ENCODE measurements around the gene PRKCA. TPM values are rescaled to one million over a fixed set of nuclear protein-coding genes. Genes with fewer than 3 reads are reported as not detected.

PRKCA gene
- total and polyA plus RNA-seq, 2 experiments from 2014 or later = 6.4 to 35.4 TPM

DNA sequence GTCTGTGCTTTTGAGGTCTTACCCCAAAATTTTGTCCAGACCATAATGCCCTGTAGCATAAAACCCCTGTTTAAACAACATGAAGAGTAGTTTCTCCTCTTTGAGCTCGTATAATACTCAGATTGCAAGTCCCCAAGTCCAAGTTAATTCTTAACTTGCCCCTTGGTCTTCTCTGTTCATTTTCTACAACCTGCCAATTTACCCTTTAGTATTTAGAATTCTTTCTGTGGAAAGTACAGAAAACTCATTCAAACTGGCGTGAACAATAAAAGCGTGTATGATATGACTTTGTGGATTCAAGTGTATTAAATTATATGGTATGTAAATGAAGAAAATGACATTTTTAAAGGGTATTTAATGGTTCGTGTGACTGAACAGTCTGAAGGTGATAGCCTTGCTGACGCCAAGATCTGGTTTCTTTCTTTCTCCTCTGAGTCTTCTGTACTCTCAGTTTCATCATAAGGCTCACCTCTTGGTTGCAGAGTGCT, 185.6 kb downstream of the PRKCA start (continued):
- TF ChIP-seq, protein P1, sequence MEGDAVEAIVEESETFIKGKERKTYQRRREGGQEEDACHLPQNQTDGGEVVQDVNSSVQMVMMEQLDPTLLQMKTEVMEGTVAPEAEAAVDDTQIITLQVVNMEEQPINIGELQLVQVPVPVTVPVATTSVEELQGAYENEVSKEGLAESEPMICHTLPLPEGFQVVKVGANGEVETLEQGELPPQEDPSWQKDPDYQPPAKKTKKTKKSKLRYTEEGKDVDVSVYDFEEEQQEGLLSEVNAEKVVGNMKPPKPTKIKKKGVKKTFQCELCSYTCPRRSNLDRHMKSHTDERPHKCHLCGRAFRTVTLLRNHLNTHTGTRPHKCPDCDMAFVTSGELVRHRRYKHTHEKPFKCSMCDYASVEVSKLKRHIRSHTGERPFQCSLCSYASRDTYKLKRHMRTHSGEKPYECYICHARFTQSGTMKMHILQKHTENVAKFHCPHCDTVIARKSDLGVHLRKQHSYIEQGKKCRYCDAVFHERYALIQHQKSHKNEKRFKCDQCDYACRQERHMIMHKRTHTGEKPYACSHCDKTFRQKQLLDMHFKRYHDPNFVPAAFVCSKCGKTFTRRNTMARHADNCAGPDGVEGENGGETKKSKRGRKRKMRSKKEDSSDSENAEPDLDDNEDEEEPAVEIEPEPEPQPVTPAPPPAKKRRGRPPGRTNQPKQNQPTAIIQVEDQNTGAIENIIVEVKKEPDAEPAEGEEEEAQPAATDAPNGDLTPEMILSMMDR (conservative IDR thresholded peaks at IDR 0.05; ENCODE audit: low read depth in 2 of 2) = no peak
- TF ChIP-seq STAT1 (IDR thresholded peaks at IDR 0.05; ENCODE audit: unreplicated experiment) (no peak), ZNF331 (CRISPR knock-in tag; IDR thresholded peaks at IDR 0.05; ENCODE audit: low read depth) (no peak), NANOG (IDR thresholded peaks at IDR 0.05; ENCODE audit: borderline replicate concordance) (no peak), ZNF114 (CRISPR knock-in tag; IDR thresholded peaks at IDR 0.05) (no peak), JUNB (IDR thresholded peaks at IDR 0.05; ENCODE audit: unreplicated experiment) (no peak), CREB1 (CRISPR knock-in tag; IDR thresholded peaks at IDR 0.05; ENCODE audit: low read depth) (no peak), POLR2AphosphoS5 (IDR thresholded peaks at IDR 0.05; ENCODE audit: low read depth) (no peak), EZH2 (IDR thresholded peaks at IDR 0.05; ENCODE audit: low read depth, unreplicated experiment) (no peak), EZH2phosphoT487 (IDR thresholded peaks at IDR 0.05; ENCODE audit: unreplicated experiment) (no peak)
- TF ChIP-seq, protein P2, sequence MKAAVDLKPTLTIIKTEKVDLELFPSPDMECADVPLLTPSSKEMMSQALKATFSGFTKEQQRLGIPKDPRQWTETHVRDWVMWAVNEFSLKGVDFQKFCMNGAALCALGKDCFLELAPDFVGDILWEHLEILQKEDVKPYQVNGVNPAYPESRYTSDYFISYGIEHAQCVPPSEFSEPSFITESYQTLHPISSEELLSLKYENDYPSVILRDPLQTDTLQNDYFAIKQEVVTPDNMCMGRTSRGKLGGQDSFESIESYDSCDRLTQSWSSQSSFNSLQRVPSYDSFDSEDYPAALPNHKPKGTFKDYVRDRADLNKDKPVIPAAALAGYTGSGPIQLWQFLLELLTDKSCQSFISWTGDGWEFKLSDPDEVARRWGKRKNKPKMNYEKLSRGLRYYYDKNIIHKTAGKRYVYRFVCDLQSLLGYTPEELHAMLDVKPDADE (IDR thresholded peaks at IDR 0.05) = no peak

DNA sequence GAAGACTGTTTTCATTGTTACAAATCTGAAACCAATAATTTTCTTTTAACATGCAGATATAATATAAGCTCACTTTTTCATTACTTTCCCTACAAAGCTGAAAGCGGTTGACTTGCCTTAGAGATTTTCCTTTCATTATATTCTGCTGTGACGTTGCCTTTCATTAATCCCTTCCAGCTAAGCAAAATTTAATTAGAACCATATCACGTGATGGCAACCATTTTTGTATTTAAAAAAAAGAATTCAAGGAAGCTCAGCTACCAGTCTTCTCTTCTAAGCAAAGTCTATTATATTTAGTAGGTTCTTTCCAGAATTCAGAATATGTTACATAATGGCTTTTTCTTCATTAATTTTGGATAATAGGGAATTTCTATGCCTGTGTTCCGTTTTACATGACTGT, 186.5 kb downstream of the PRKCA start:
- Mint-ChIP-seq H3K4me1 (peaks cover 37% of the 10 kb centered on the region), H3K9me3 (no peaks in the 10 kb centered on the region)
- TF ChIP-seq POLR2AphosphoS5 (IDR thresholded peaks at IDR 0.05; ENCODE audit: low read depth) (no peak), NANOG (IDR thresholded peaks at IDR 0.05; ENCODE audit: borderline replicate concordance) (no peak), JUNB (IDR thresholded peaks at IDR 0.05; ENCODE audit: unreplicated experiment) (no peak), EZH2phosphoT487 (IDR thresholded peaks at IDR 0.05; ENCODE audit: unreplicated experiment) (no peak), CREB1 (CRISPR knock-in tag; IDR thresholded peaks at IDR 0.05; ENCODE audit: low read depth) (no peak), ZNF331 (CRISPR knock-in tag; IDR thresholded peaks at IDR 0.05; ENCODE audit: low read depth) (no peak), ZNF114 (CRISPR knock-in tag; IDR thresholded peaks at IDR 0.05) (no peak), EZH2 (IDR thresholded peaks at IDR 0.05; ENCODE audit: low read depth, unreplicated experiment) (no peak)
- TF ChIP-seq, protein P2 (IDR thresholded peaks at IDR 0.05) = no peak
- TF ChIP-seq, protein P3, sequence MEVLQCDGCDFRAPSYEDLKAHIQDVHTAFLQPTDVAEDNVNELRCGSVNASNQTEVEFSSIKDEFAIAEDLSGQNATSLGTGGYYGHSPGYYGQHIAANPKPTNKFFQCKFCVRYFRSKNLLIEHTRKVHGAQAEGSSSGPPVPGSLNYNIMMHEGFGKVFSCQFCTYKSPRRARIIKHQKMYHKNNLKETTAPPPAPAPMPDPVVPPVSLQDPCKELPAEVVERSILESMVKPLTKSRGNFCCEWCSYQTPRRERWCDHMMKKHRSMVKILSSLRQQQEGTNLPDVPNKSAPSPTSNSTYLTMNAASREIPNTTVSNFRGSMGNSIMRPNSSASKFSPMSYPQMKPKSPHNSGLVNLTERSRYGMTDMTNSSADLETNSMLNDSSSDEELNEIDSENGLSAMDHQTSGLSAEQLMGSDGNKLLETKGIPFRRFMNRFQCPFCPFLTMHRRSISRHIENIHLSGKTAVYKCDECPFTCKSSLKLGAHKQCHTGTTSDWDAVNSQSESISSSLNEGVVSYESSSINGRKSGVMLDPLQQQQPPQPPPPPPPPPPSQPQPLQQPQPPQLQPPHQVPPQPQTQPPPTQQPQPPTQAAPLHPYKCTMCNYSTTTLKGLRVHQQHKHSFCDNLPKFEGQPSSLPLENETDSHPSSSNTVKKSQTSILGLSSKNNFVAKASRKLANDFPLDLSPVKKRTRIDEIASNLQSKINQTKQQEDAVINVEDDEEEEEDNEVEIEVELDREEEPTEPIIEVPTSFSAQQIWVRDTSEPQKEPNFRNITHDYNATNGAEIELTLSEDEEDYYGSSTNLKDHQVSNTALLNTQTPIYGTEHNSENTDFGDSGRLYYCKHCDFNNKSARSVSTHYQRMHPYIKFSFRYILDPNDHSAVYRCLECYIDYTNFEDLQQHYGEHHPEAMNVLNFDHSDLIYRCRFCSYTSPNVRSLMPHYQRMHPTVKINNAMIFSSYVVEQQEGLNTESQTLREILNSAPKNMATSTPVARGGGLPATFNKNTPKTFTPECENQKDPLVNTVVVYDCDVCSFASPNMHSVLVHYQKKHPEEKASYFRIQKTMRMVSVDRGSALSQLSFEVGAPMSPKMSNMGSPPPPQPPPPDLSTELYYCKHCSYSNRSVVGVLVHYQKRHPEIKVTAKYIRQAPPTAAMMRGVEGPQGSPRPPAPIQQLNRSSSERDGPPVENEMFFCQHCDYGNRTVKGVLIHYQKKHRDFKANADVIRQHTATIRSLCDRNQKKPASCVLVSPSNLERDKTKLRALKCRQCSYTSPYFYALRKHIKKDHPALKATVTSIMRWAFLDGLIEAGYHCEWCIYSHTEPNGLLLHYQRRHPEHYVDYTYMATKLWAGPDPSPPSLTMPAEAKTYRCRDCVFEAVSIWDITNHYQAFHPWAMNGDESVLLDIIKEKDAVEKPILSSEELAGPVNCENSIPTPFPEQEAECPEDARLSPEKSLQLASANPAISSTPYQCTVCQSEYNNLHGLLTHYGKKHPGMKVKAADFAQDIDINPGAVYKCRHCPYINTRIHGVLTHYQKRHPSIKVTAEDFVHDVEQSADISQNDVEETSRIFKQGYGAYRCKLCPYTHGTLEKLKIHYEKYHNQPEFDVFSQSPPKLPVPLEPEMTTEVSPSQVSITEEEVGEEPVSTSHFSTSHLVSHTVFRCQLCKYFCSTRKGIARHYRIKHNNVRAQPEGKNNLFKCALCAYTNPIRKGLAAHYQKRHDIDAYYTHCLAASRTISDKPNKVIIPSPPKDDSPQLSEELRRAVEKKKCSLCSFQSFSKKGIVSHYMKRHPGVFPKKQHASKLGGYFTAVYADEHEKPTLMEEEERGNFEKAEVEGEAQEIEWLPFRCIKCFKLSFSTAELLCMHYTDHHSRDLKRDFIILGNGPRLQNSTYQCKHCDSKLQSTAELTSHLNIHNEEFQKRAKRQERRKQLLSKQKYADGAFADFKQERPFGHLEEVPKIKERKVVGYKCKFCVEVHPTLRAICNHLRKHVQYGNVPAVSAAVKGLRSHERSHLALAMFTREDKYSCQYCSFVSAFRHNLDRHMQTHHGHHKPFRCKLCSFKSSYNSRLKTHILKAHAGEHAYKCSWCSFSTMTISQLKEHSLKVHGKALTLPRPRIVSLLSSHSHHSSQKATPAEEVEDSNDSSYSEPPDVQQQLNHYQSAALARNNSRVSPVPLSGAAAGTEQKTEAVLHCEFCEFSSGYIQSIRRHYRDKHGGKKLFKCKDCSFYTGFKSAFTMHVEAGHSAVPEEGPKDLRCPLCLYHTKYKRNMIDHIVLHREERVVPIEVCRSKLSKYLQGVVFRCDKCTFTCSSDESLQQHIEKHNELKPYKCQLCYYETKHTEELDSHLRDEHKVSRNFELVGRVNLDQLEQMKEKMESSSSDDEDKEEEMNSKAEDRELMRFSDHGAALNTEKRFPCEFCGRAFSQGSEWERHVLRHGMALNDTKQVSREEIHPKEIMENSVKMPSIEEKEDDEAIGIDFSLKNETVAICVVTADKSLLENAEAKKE (CRISPR knock-in tag; IDR thresholded peaks at IDR 0.05) = no peak

More for the DNA sequence above, 186.5 kb downstream of the PRKCA start:
- no peaks in the 10 kb centered on the region for H3K9me2 ChIP-seq (ENCODE audit: insufficient read depth)
- H2AFZ ChIP-seq = no peak overlapping the region
- H3K4me2 ChIP-seq = no peak overlapping the region
- no peaks in the 10 kb centered on the region for H3K36me3 ChIP-seq (ENCODE audit: insufficient read depth)
- Mint-ChIP-seq H3K27ac (no peak overlapping the region), H3K4me3 (no peak overlapping the region), H3K27me3 (ENCODE audit: insufficient read depth, low read depth, poor library complexity) (no peaks in the 10 kb centered on the region), H3K36me3 (ENCODE audit: low read depth) (no peaks in the 10 kb centered on the region)
- H4K20me1 ChIP-seq (replicated peaks; ENCODE audit: insufficient read depth) = no peaks in the 10 kb centered on the region; the same call in 1 of the 2 replicates
- H3K79me2 ChIP-seq (replicated peaks; ENCODE audit: insufficient read depth) = no peaks in the 10 kb centered on the region
- H3F3A ChIP-seq (replicated peaks; ENCODE audit: low read depth) = no peaks in the 10 kb centered on the region
- DNase-seq (ENCODE audit: low spot score) = no peak
- H3K4me3 ChIP-seq = no peak overlapping the region
- peaks cover 21% of the 10 kb centered on the region for H3K4me1 ChIP-seq (ENCODE audit: insufficient read depth)
- no peaks in the 10 kb centered on the region for H3K27me3 ChIP-seq (ENCODE audit: insufficient read depth)
- no peak overlapping the region for H3K27ac ChIP-seq (ENCODE audit: low read depth)
- no peak for ATAC-seq
